ENCODE data around the gene FGF3.

The FGF3 gene

GRCh38 chr11:69788956-69789355 is 30.3 kb downstream of the FGF3 start:
- no peak for TF ChIP-seq CTCF (IDR thresholded peaks at IDR 0.05; ENCODE audit: control insufficient read depth, extremely low read depth, insufficient read depth)
- DNase-seq (ENCODE audit: low read depth), result no peak
- no peak overlapping the region for H3K4me3 ChIP-seq (ENCODE audit: low read depth, low read length)

- DNase-seq (ENCODE audit: low read depth), result no peak
- TF ChIP-seq CTCF (IDR thresholded peaks at IDR 0.05; ENCODE audit: control insufficient read depth, extremely low read depth, insufficient read depth), result no peak
- H3K4me3 ChIP-seq (ENCODE audit: low read depth, low read length), result no peak overlapping the region
Measured at GRCh38 chr11:69787906-69788305, 31.3 kb downstream of the FGF3 start.

GRCh38 chr11:69787457-69787856 is 31.8 kb downstream of the FGF3 start:
- no peak for DNase-seq (ENCODE audit: low read depth)
- TF ChIP-seq CTCF (IDR thresholded peaks at IDR 0.05; ENCODE audit: control insufficient read depth, extremely low read depth, insufficient read depth), result no peak
- no peak overlapping the region for H3K4me3 ChIP-seq (ENCODE audit: low read depth, low read length)

GRCh38 chr11:69781241-69781640 is 38.0 kb downstream of the FGF3 start:
- H3K4me3 ChIP-seq (ENCODE audit: low read depth, low read length), result no peak overlapping the region
- no peak for DNase-seq (ENCODE audit: low read depth)
- no peak for TF ChIP-seq CTCF (IDR thresholded peaks at IDR 0.05; ENCODE audit: control insufficient read depth, extremely low read depth, insufficient read depth)

GRCh38 chr11:69778373-69778772 is 40.8 kb downstream of the FGF3 start:
- TF ChIP-seq CTCF (IDR thresholded peaks at IDR 0.05; ENCODE audit: control insufficient read depth, extremely low read depth, insufficient read depth), result no peak
- DNase-seq (ENCODE audit: low read depth), result no peak
- no peak overlapping the region for H3K4me3 ChIP-seq (ENCODE audit: low read depth, low read length)

GRCh38 chr11:69775163-69775755 is 44.0 kb downstream of the FGF3 start, which contains the start of gene FGF4:
TSS of gene FGF4 (minus strand) at chr11:69775341. CDS start at chr11:69775084, 257 bp downstream.
- no peak within 1 kb of the TSS for H3K4me3 ChIP-seq (ENCODE audit: low read depth, low read length)
- no peak for TF ChIP-seq CTCF (IDR thresholded peaks at IDR 0.05; ENCODE audit: control insufficient read depth, extremely low read depth, insufficient read depth)
- DNase-seq (ENCODE audit: low read depth), result no peak
